Frontal cortex (tissue), 4 donors: Measurements from ENCODE around the gene CNIH1. TPM values are rescaled to one million over a fixed set of nuclear protein-coding genes. Genes with fewer than 3 reads are reported as not detected.
"Not testable (repeated sequence)": the region's sequence is repeated elsewhere in the genome, so short reads cannot be mapped to it uniquely, and the experiment has no call there.

Experiments
- DNase-seq, 2 donors: peaks; one replicate each; pipeline ENCODE4 v3.0.0; 2012; ENCODE audit warnings: low spot score in 2 of 2
- FAIRE-seq: peaks from 2 replicates; lab custom pipeline; 2012; peaks lifted over from hg19 to GRCh38; lab: Jason Lieb, UNC
- total RNA-seq: library from RNA; depleted of rRNA; stranded (reverse); fragments of >200 nt; gene quantifications from one replicate; pipeline ENCODE4 v1.2.3, GENCODE V29; 2014
- donor health status: control.
- donor health status: control.
- donor health status: control.

The CNIH1 gene
- total RNA-seq, 1 donor from 2014 or later = 41.6 TPM

- no peak for FAIRE-seq
Observed at GRCh38 chr14:54438703-54439102, 2.5 kb downstream of the CNIH1 start.

GRCh38 chr14:54437954-54438353 lies 3.2 kb downstream of the CNIH1 start:
- DNase-seq = not testable (repeated sequence)

More at GRCh38 chr14:54438703-54439102, 2.5 kb downstream of the CNIH1 start:
- DNase-seq = no peak

DNA sequence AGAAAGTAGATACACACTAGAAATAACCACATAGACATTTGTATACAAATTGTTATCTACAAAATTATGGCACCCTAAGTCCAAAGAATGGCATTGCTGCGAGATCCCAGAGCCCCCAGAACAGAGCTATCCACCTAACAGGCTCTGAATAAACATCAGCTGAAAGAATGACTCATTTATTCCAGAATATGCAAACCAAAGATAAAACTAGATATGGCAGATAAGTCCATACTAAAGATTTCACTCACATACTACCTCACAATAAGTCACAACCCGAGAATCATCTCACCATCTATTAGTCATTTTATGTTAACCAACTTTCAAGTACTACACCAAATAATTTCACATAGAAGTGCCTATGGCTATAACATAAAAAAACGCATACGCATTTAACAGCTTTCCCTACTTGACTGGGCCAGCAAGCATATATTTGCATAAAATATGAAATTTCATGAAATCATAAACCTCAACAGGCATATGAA lies 5.6 kb downstream of the CNIH1 start:
- no peak for DNase-seq
- FAIRE-seq = no peak

More at GRCh38 chr14:54437954-54438353, 3.2 kb downstream of the CNIH1 start:
- not testable (repeated sequence) for FAIRE-seq

- FAIRE-seq = no peak
Observed at GRCh38 chr14:54428527-54428926, 12.6 kb downstream of the CNIH1 start.

GRCh38 chr14:54427871-54428270 lies 13.3 kb downstream of the CNIH1 start:
- no peak for FAIRE-seq
- DNase-seq = no peak

More at GRCh38 chr14:54428527-54428926, 12.6 kb downstream of the CNIH1 start:
- no peak for DNase-seq

DNA sequence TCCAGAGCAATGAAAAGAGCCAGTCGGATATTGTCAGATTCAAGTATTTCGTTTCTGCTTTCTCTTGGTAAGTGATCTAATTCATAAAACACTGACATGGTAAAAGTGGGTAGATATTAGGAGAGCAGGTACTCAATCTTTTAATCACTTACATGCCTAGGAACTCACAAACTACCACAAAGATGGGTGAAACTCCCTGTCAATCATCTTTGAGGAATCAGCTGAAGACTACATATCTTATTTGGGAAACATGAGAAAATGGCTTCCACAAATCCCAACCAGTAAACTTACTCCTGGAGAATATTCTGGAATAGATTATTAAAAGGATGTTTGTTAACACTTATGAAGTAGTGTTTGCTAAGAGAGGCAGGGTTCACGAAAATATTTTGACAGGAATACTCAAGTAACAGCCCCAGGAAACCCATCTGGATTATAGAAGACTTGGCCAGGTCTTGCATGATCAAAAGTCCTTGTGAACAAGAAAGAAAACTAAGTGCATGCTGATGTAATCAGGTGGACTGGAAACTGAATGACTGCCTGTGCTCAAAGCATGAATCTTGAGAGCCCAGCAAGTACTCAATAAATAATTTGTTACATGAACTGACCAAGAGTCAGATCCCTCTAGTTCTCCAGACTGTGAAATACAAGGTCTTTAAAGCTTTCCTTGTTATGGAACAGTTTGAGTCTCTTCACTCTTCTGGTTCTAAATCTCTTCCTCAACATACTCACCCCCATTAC lies 15.5 kb downstream of the CNIH1 start:
- FAIRE-seq (no peak), DNase-seq (no peak)

DNA sequence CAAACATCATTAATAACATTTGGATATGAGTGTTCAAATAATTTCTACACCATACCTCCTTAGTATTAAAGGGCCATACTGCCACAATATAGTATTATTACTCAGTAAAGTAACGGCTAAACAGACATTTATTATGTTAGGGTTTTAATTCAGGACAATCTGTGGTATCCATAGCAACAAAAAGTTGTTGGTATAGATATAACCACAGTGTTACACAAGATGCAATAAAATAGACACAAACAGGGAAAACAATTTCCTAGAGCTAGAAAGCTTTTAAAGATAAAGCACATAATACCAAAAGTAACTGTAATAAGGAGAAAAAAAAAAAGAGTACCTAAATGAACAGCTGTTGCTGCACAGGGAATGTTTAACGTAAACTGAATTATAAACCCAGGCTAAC lies 16.1 kb downstream of the CNIH1 start:
- FAIRE-seq = no peak

GRCh38 chr14:54424479-54424901 lies 16.7 kb downstream of the CNIH1 start:
- FAIRE-seq = no peak

More for the DNA sequence above, 16.1 kb downstream of the CNIH1 start:
- no peak for DNase-seq

DNA sequence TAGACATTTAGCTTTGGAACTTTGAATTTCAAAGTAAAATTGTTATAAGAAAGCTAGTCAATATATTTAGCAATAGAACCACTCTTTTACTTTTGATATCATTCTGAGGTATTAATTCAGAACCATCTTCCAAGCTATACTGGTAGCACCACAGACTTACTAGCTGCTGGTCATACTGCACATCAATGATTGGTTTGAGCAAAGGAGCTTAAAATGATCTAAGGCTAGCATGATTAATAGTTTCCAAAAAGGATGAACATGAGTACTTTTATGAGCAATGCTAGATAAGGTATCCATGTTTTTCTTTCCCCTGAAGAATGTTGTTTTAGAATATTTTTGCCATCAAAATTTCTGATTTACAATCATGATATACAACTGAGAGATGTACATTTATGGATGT lies 17.2 kb downstream of the CNIH1 start:
- no peak for FAIRE-seq

More at GRCh38 chr14:54424479-54424901, 16.7 kb downstream of the CNIH1 start:
- no peak for DNase-seq

DNA sequence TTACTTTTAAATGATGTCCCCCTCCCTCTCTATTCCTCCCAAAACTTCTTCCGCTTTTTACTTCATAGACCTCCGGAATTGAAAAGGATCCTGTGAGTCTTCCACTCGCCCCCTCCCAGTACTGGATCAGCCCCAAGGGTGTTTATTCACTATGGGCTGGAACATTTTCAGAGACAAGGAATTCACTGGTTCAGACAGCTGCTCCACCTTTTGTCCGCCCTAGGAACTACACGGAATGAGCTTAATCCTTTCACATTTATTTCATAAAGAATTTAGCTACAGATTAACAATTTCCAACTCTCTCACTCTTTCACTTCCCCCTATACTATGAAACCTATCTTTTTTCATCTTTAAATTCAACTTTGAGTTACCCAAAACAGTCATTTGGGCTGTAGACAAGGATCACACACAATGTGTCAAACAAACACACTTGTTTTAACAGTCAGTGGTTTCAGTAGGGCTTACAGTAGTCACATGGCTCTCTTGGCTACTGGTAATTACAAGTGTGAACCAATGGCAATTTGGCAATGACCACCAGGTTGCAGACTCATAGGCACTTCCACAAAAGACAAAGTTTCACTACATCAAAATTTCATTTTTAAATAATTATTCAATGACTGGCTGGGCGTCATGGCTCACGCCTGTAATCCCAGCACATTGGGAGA lies 20.6 kb downstream of the CNIH1 start:
- FAIRE-seq (no peak), DNase-seq (peak in 1 of 2 donors; percentile 33)

More for the DNA sequence above, 17.2 kb downstream of the CNIH1 start:
- DNase-seq = no peak

GRCh38 chr14:54411371-54411770 lies 29.8 kb downstream of the CNIH1 start:
- FAIRE-seq = no peak

GRCh38 chr14:54410215-54410614 lies 31.0 kb downstream of the CNIH1 start:
- DNase-seq (no peak), FAIRE-seq (no peak)

More at GRCh38 chr14:54411371-54411770, 29.8 kb downstream of the CNIH1 start:
- no peak for DNase-seq

GRCh38 chr14:54403401-54404005 lies 37.7 kb downstream of the CNIH1 start:
- FAIRE-seq, DNase-seq: not testable (repeated sequence)

DNA sequence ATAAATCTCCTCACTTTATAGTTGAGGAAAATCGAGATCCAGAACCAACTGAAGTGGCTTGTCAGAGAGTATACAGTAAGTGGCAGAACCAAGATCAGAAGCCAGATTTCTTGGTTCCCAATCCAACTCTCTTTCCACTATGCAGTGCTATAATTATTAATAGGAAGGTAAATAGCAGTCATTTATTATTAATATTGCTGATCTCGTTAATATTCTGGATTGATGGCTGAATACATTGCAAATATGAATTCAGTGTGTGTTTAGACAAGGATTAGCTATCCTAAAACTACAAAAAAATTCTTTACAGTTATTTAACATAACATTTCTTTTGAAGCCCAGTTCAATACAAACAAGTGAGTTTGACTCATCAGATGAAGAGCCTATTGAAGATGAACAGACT lies 41.6 kb downstream of the CNIH1 start:
- DNase-seq = no peak
- no peak for FAIRE-seq

DNA sequence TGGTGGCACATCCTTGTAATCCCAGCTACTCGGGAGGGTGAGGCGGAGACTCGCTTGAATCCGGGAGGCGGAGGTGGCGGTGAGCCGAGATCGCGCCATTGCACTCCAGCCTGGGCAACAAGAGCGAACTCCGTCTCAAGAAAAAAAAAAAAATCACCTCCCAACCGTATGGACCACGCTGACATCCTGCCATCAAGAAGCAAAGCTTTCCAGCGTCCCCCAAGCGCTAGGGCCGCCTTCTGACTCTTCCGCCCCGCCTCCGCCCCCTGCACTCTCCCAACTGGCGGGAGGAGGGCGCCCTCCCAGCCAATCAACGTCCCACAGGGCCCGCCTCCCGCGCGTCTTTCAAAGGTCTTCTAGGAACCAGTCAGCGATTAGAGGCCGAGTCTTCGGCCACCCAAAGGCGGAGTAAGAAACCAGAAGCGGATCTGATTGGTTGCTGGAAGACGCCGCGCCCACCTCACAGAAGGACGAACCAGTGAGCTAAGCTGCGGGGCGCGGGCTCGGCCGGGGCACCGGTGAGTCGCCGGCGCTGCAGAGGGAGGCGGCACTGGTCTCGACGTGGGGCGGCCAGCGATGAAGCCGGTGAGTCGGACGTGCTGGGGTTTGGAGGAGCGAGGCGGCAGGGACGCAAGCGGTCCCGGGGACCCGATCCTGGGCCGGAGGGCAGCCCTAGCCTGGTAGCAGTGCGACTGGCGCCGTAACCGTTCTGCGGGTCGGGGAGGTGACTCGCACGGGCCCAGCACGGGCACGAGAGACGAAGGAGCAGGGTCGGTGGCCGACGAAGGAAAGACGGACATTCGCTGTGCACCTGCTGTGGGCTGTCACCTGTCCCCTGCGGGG lies 44.5 kb downstream of the CNIH1 start, which contains the start of gene CDKN3:
TSS of gene CDKN3 (plus strand) at position 515 of the 843 bp plus-strand sequence. CDS start at position 577, 62 bp downstream.
- FAIRE-seq (peak; percentile 93), DNase-seq (peak; percentile 94 to 96)

GRCh38 chr14:54396183-54396492 lies 45.0 kb downstream of the CNIH1 start:
- FAIRE-seq (no peak), DNase-seq (no peak)

DNA sequence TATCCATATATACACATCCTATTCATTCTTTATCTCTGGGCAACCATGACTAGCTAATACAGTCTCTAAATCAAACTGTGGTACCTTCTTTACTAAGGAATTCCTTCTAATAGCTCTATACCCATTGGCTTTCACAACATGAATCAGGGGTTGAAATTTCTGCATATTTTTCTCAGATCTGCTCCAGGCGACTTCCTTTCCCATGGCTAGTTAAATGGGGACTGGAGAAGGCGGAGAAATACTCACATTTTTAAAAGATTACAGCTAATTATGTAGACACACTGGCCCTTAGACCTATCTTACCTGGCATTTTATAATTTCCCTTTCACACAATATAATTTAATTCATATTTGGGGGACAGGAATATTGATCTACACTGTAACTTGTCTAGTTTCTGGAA lies 45.5 kb downstream of the CNIH1 start:
- no peak for FAIRE-seq
- DNase-seq = no peak

GRCh38 chr14:54395284-54395683 lies 45.9 kb downstream of the CNIH1 start:
- no peak for DNase-seq
- no peak for FAIRE-seq

- no peak for FAIRE-seq
Observed at GRCh38 chr14:54394596-54394995, 46.6 kb downstream of the CNIH1 start.

More at GRCh38 chr14:54394596-54394995, 46.6 kb downstream of the CNIH1 start:
- DNase-seq = no peak
